AG04449 (cell line): ENCODE results near the gene MOV10L1.

Source experiments
- CTCF ChIA-PET: fragments of 350-600 bp; formaldehyde crosslinking; extraction: SDS; loops from one replicate; lab custom pipeline; 2021; ENCODE audit warnings: antibody characterized with exemption; lab: Yijun Ruan, JAX
- POLR2A ChIA-PET: fragments of 400-600, 350-600 bp; formaldehyde crosslinking; extraction: SDS; loops from one replicate; lab custom pipeline; 2020; ENCODE audit warnings: antibody characterized with exemption, inconsistent platforms; lab: Yijun Ruan, JAX
- DNase-seq: peaks from one replicate; pipeline ENCODE4 v3.0.0-alpha.2; 2010; ENCODE audit warnings: low read depth, low spot score
- H3K4me3 ChIP-seq: 2 replicates; pipeline ENCODE4 v1.5.1; 2011; ENCODE audit warnings: low read depth, mild to moderate bottlenecking, control low read depth, low read length
- CTCF ChIP-seq: IDR thresholded peaks from one replicate; pipeline ENCODE4 v1.5.1; 2011; ENCODE audit warnings: mild to moderate bottlenecking, moderate library complexity, low read length, control low read depth, inconsistent platforms; ENCODE audit not compliant: insufficient read depth; ENCODE audit errors: missing control alignments

The MOV10L1 gene

GRCh38 chr22:50058061-50058905, 31.5 kb upstream of the MOV10L1 start, which contains the start of gene TTLL8:
TSS of gene TTLL8 (minus strand) at chr22:50058298.
- H3K4me3 ChIP-seq, result no peak within 1 kb of the TSS
- POLR2A ChIA-PET, result no interaction called here
- no peak for TF ChIP-seq CTCF
- DNase-seq, result no peak
- CTCF ChIA-PET, result no interaction called here

DNA sequence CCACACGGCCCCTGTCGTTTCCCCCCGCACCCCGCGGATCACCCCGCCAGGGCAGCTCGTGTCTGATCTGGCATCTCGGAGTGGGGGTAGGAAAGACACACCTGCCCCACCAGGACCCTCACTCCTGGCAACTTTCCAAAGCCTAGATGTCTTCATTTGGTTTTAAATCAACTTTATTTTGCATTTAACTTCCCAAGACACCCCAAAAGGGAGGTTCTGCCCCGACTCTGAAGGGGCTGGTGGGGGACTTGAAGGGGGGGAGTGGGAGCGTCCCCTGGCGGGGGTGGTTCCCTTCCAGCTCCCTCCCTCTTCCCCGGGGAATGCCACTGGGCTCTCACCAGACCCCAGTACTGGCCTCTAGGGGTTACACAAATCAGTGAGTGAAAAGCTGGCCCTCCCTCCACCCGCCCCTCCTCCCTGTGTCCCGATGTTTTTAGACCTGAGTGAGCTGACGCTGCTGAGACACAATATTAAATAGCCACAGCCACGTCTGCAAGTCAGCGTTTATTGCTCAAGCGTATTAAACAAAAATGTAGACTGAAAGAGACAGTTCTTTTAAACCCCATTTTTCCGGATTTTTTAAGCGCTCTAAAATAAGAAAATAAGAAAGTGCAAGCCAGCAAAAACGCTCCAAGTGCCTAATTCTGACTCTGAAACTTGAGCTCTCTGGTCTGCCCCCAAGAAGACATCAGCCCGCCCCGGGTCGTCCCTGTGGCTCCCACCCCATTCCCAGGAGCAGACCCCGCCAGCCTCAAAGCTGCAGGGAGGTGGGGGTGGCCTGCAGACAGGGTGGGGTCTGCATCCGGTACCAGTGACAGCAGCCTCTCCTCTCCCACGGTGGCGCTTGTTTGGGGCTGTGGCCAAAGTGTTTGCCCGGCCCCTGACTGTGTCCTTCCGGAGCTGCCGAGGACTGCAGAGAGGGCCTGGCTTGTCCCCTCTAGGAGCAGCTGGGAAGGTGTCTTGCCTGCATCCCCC, 30.6 kb upstream of the MOV10L1 start:
- no peak for DNase-seq
- no peak overlapping the region for H3K4me3 ChIP-seq
- ChIA-PET POLR2A (no interaction called here), CTCF (interaction anchor here (0.9 kb wide), 1 partner anchor 46 kb away, joined by 3 read pairs; no protein-coding TSS in a partner anchor)
- TF ChIP-seq CTCF, result no peak

DNA sequence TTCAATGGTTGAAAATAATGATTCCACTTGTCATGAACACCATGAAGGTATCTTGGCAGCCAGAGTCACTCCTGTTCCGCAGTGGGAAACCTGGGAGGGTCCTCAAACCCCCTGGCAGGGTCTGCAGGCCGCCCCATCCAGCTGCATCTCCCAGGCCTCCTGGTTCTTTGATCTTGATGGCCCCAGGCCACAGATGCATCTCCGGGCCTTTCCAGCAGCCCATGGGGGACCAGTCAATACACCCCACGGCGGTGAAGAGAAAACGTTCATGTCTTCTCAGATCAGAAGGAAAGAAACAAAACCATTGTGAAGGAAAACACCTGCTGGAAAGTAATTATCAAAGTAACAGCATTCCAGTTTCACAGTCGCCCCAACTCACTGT, 29.9 kb upstream of the MOV10L1 start:
- H3K4me3 ChIP-seq, result no peak overlapping the region
- no peak for DNase-seq
- ChIA-PET CTCF (interaction anchor here (0.9 kb wide), 1 partner anchor 45 kb away, joined by 3 read pairs; no protein-coding TSS in a partner anchor), POLR2A (no interaction called here)
- TF ChIP-seq CTCF, result no peak

- H3K4me3 ChIP-seq, result no peak overlapping the region
- ChIA-PET CTCF (no interaction called here), POLR2A (no interaction called here)
- TF ChIP-seq CTCF, result no peak
- DNase-seq, result no peak
These were observed 29.2 kb upstream of the MOV10L1 start for GRCh38 chr22:50060441-50061140.

DNA sequence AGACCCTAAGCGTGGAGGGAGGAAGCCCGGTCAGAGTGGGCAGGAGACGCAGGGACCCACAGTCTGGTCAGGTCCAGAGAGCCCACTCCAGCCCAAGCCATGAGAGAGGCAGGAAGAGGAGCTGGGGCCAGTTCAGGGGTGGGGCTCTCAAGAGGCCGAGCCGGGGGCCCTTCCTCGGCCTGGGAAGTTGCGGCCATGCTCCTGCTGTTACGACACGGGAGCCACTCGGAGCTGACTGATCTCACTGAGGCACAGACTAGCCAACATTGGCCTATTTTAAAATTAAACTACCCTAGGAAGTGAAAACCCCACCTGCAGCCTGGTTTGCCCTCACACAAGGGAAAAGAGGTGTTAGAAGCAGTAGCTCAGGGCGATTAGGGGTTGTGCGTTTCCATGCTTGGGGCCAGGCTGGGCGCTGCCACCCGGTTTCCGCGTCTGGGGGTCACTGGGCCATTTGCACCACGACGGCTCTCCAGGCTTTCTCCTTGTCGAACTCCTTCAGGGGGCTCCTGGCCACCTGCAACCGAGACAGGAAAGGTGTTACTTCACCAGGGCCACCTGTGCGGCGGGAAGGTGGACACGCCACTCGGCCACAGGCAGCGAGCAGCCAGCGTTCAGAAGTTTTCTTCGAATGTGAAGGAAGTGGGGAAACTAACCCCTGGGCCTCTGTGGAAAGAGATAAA, 28.5 kb upstream of the MOV10L1 start:
- no peak for TF ChIP-seq CTCF
- ChIA-PET CTCF (no interaction called here), POLR2A (no interaction called here)
- DNase-seq, result no peak
- H3K4me3 ChIP-seq, result no peak overlapping the region
